Stimulated activated CD8-positive, alpha-beta memory T cell treated with anti-CD3 and anti-CD28 coated beads, Interleukin-7, amount 100 ng/mL, for 4 hours (primary cell): Measurements from ENCODE around the gene RHOV.
"Not testable (repeated sequence)": the region's sequence is repeated elsewhere in the genome, so short reads cannot be mapped to it uniquely, and the experiment has no call there.

Experiments
- DNase-seq, 2 donors: peaks; one replicate each; pipeline ENCODE4 v3.0.0-alpha.2; 2020; ENCODE audit warnings: low read depth in 2 of 2

RHOV gene

GRCh38 chr15:40872791-40873693, 992 bp downstream of the RHOV start:
- no peak for DNase-seq

GRCh38 chr15:40871749-40872617, 2.1 kb downstream of the RHOV start:
- peak in 1 of 2 donors; percentile 34 for DNase-seq

GRCh38 chr15:40870716-40871115, 3.3 kb downstream of the RHOV start:
- DNase-seq = no peak

- DNase-seq = no peak
Observed at GRCh38 chr15:40869686-40870085, 4.3 kb downstream of the RHOV start.

- no peak for DNase-seq
Observed at GRCh38 chr15:40867199-40867598, 6.8 kb downstream of the RHOV start.

GRCh38 chr15:40863660-40864270, 10.3 kb downstream of the RHOV start:
- no peak for DNase-seq

- DNase-seq = not testable (repeated sequence)
Observed at GRCh38 chr15:40861147-40861546, 12.9 kb downstream of the RHOV start.

GRCh38 chr15:40859206-40859851, 14.7 kb downstream of the RHOV start:
- peak; percentile 59 to 62 for DNase-seq

- no peak for DNase-seq
Observed at GRCh38 chr15:40858706-40859105, 15.3 kb downstream of the RHOV start.

- peak; percentile 54 to 63 for DNase-seq
Observed at GRCh38 chr15:40857601-40858341, 16.3 kb downstream of the RHOV start.

GRCh38 chr15:40856746-40857145, 17.3 kb downstream of the RHOV start:
- no peak for DNase-seq

- DNase-seq = no peak
Observed at GRCh38 chr15:40855706-40856234, 18.3 kb downstream of the RHOV start.

GRCh38 chr15:40854161-40854560, 19.9 kb downstream of the RHOV start:
- DNase-seq = no peak

GRCh38 chr15:40853241-40853890, 20.7 kb downstream of the RHOV start:
- DNase-seq = no peak

GRCh38 chr15:40852529-40852928, 21.5 kb downstream of the RHOV start:
- DNase-seq = no peak

- no peak for DNase-seq
Observed at GRCh38 chr15:40850576-40851112, 23.4 kb downstream of the RHOV start.

- DNase-seq = no peak
Observed at GRCh38 chr15:40847223-40847961, 26.6 kb downstream of the RHOV start.

- DNase-seq = no peak
Observed at GRCh38 chr15:40846841-40847222, 27.2 kb downstream of the RHOV start.
